SK-N-SH (cell line): ENCODE measurements around the gene CUEDC1. TPM values are rescaled to one million over a fixed set of nuclear protein-coding genes. Genes with fewer than 3 reads are reported as not detected.

Experiments used
- CTCF ChIA-PET: fragments of 300-600, 350-600 bp; formaldehyde crosslinking; extraction: SDS; loops from one replicate; lab custom pipeline; 2021; lab: Yijun Ruan, JAX
- POLR2A ChIA-PET: fragments of 350-600 bp; sonication (Branson Sonifier 250); formaldehyde crosslinking; extraction: SDS; loops from one replicate; lab custom pipeline; 2020; ENCODE audit warnings: antibody characterized with exemption, inconsistent platforms; lab: Yijun Ruan, JAX
- DNase-seq: peaks from one replicate; pipeline ENCODE4 v3.0.0; 2012
- H2AFZ ChIP-seq: fragments of 200-600 bp; sonication (generic); 2 replicates; pipeline ENCODE4 v1.8.1; 2016; ENCODE audit warnings: antibody characterized with exemption, mild to moderate bottlenecking, low read depth
- H3F3A ChIP-seq: fragments of 200-600 bp; sonication (generic); replicated peaks from 2 replicates; pipeline ENCODE3; 2016; ENCODE audit warnings: antibody characterized with exemption, mild to moderate bottlenecking; ENCODE audit not compliant: insufficient read depth
- H3K27ac ChIP-seq, 2 experiments: fragments of 200-500 bp in 1 of 2; fragments of 200-600 bp in 1 of 2; sonication (Bioruptor generic) in 1 of 2; sonication (generic), shearing (Covaris generic) in 1 of 2; 2 replicates each; pipeline versions ENCODE4 v1.5.1 to v1.6.1; 2014 to 2016; ENCODE audit warnings: low read depth in 2 of 2, inconsistent platforms in 1 of 2, low read length in 1 of 2, mild to moderate bottlenecking in 1 of 2, mixed read lengths in 1 of 2
- H3K27me3 ChIP-seq: fragments of 200-600 bp; sonication (generic), shearing (Covaris generic); 2 replicates; pipeline ENCODE4 v1.6.1; 2016; ENCODE audit warnings: mixed run types; ENCODE audit not compliant: insufficient read depth
- H3K36me3 ChIP-seq, 2 experiments: fragments of 200-500 bp in 1 of 2; fragments of 200-600 bp in 1 of 2; sonication (Bioruptor generic) in 1 of 2; sonication (generic) in 1 of 2; replicated peaks in 1 of 2; 2 replicates each; pipeline versions ENCODE3 to v1.5.1; 2014 to 2016; ENCODE audit warnings: low read length in 1 of 2, mild to moderate bottlenecking in 1 of 2; ENCODE audit not compliant: insufficient read depth in 2 of 2, control insufficient read depth in 1 of 2
- H3K4me1 ChIP-seq, 2 experiments: fragments of 200-500 bp in 1 of 2; fragments of 200-600 bp in 1 of 2; sonication (Bioruptor generic) in 1 of 2; sonication (generic), shearing (Covaris generic) in 1 of 2; 2 replicates each; pipeline versions ENCODE4 v1.5.1 to v1.6.1; 2014 to 2016; ENCODE audit warnings: low read depth in 1 of 2, low read length in 1 of 2, mixed run types in 1 of 2; ENCODE audit not compliant: insufficient read depth in 2 of 2, control insufficient read depth in 1 of 2
- H3K4me2 ChIP-seq: fragments of 200-600 bp; sonication (generic), shearing (Covaris generic); 2 replicates; pipeline ENCODE4 v1.6.1; 2017; ENCODE audit warnings: mixed run types
- H3K4me3 ChIP-seq, 2 experiments: fragments of 200-500 bp in 1 of 2; fragments of 200-600 bp in 1 of 2; sonication (Bioruptor generic) in 1 of 2; sonication (generic), shearing (Covaris generic) in 1 of 2; 2 replicates each; pipeline versions ENCODE4 v1.5.1 to v1.8.1; 2014 to 2016; ENCODE audit warnings: low read depth in 2 of 2, inconsistent platforms in 1 of 2, low read length in 1 of 2, mild to moderate bottlenecking in 1 of 2, mixed read lengths in 1 of 2, moderate library complexity in 1 of 2
- H3K79me2 ChIP-seq: fragments of 200-600 bp; sonication (generic); 2 replicates; pipeline ENCODE4 v1.8.1; 2017; ENCODE audit warnings: mild to moderate bottlenecking; ENCODE audit not compliant: insufficient read depth
- H3K9ac ChIP-seq: fragments of 200-600 bp; sonication (generic); 2 replicates; pipeline ENCODE4 v1.6.1; 2017; ENCODE audit warnings: mixed run types
- H3K9me2 ChIP-seq: fragments of 200-600 bp; sonication (generic); 2 replicates; pipeline ENCODE4 v1.6.1; 2017; ENCODE audit warnings: mixed run types
- H3K9me3 ChIP-seq: fragments of 200-600 bp; sonication (generic); 2 replicates; pipeline ENCODE4 v1.6.1; 2017; ENCODE audit warnings: mixed run types, mild to moderate bottlenecking, moderate library complexity
- H4K20me1 ChIP-seq: fragments of 200-600 bp; sonication (generic); 2 replicates; pipeline ENCODE4 v1.6.1; 2017; ENCODE audit warnings: mild to moderate bottlenecking, mixed run types; ENCODE audit not compliant: insufficient read depth
- EZH2phosphoT487 ChIP-seq: fragments of 200-600 bp; sonication (generic); IDR thresholded peaks from 2 replicates; pipeline ENCODE4 v1.6.1; 2017; ENCODE audit warnings: low read depth, mixed run types, mild to moderate bottlenecking, antibody characterized with exemption, moderate library complexity, borderline replicate concordance
- FOXM1 ChIP-seq: IDR thresholded peaks from 2 replicates; pipeline ENCODE4 v1.4.0; 2012; ENCODE audit warnings: low read depth, mild to moderate bottlenecking
- GATA2 ChIP-seq: sonication (generic); formaldehyde crosslinking; IDR thresholded peaks from 2 replicates; pipeline ENCODE4 v1.5.0; 2020; ENCODE audit warnings: mild to moderate bottlenecking, missing genetic modification reagents
- JUND ChIP-seq: IDR thresholded peaks from 2 replicates; pipeline ENCODE4 v1.4.0; 2012
- NRF1 ChIP-seq: IDR thresholded peaks from 2 replicates; pipeline ENCODE4 v1.6.1; 2012; ENCODE audit warnings: low read depth, mild to moderate bottlenecking, low read length
- RCOR1 ChIP-seq: fragments of 150-350 bp; IDR thresholded peaks from 2 replicates; pipeline ENCODE4 v1.6.1; 2017; ENCODE audit warnings: antibody characterized with exemption, low read length
- RFX5 ChIP-seq: IDR thresholded peaks from 2 replicates; pipeline ENCODE4 v1.6.1; 2012; ENCODE audit warnings: mild to moderate bottlenecking, improper control_type of control experiment, low read length
- SMC3 ChIP-seq: IDR thresholded peaks from 2 replicates; pipeline ENCODE4 v1.6.1; 2012; ENCODE audit warnings: low read depth, low read length, improper control_type of control experiment
- YY1 ChIP-seq: IDR thresholded peaks from 2 replicates; pipeline ENCODE4 v1.4.0; 2012; ENCODE audit warnings: low read depth, mild to moderate bottlenecking
- WGBS: methylation state at CpG from one replicate; pipeline ENCODE4 v1.1.6; 2017; ENCODE audit warnings: low lambda C conversion rate; 5-methylcytosine and 5-hydroxymethylcytosine counted together
- polyA plus RNA-seq, 3 experiments: library from polyadenylated mRNA; depleted of rRNA; stranded (reverse); fragments of >200 nt; gene quantifications; 2 replicates each; pipeline ENCODE4 v1.2.3, GENCODE V29; 2012
- TF ChIP-seq, protein P1 (sequence below): IDR thresholded peaks from 2 replicates; pipeline ENCODE4 v1.4.0; 2012; ENCODE audit warnings: low read depth, borderline replicate concordance
- TF ChIP-seq, protein P2 (sequence below): fragments of 200-600 bp; sonication (generic); IDR thresholded peaks from 2 replicates; pipeline ENCODE4 v1.6.1; 2017; ENCODE audit warnings: antibody characterized with exemption, mild to moderate bottlenecking, moderate library complexity
- TF ChIP-seq, protein P3 (sequence below): IDR thresholded peaks from 2 replicates; pipeline ENCODE4 v1.4.0; 2012; ENCODE audit warnings: low read depth, borderline replicate concordance
- TF ChIP-seq, protein P4 (sequence below): fragments of 150-350 bp; IDR thresholded peaks from 2 replicates; pipeline ENCODE4 v1.6.1; 2016; ENCODE audit warnings: mild to moderate bottlenecking, low read depth, low read length
- TF ChIP-seq, protein P5 (sequence below): IDR thresholded peaks from 2 replicates; pipeline ENCODE4 v1.6.1; 2012; ENCODE audit warnings: mild to moderate bottlenecking, low read depth, low read length, moderate library complexity
- TF ChIP-seq, protein P6 (sequence below): fragments of 150-350 bp; IDR thresholded peaks from 2 replicates; pipeline ENCODE4 v1.6.1; 2017; ENCODE audit warnings: antibody characterized with exemption, low read length, low read depth, borderline replicate concordance

CUEDC1 gene
- polyA plus RNA-seq, 1 of the 3 experiments (the other 2 are of a cell fraction) = 58.9 TPM

DNA sequence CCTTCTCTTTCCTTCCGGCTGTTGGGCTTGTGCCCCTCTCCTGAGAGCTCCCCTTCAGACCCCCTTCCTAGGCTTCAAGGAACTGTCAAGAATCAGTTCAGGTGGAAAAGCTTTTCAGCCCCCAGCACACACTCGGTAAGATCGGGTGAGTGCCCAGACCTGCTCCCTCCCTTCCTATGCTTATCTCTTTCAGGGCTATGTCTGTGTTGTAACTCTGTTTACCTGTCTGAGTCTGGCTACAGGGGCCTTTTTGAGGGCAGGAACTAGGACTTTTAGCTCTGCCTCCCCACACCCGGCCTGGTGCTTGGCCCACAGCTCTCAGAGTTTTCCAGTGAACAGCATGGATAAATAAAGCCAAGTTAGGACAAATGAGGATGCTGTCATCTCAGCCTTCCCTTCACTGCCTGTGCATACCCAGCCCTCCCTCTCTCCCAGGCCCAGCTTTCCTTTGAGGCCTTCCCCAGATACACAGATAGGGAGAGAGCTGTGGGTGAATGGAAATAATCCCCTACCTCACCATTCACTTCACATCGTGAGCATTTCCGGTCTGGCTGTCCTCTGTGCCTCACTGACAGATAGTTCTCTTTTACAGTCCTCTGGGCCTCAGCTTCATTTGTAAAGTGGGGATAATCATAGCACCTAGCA lies 99.7 kb downstream of the CUEDC1 start:
- Histone ChIP-seq H3F3A (peaks cover 21% of the 10 kb centered on the region), H3K9ac (no peak overlapping the region), H3K36me3 (no peaks in the 10 kb centered on the region), H2AFZ (no peak overlapping the region), H3K9me2 (no peaks in the 10 kb centered on the region), H3K27me3 (no peaks in the 10 kb centered on the region), H3K27ac (no peak overlapping the region), H4K20me1 (no peaks in the 10 kb centered on the region), H3K79me2 (peaks cover 7% of the 10 kb centered on the region; the same call in 1 of the 2 replicates), H3K9me3 (no peaks in the 10 kb centered on the region), H3K4me3 (no peak overlapping the region), H3K4me2 (no peak overlapping the region), H3K4me1 (peaks cover 4 to 20% of the 10 kb centered on the region in 2 experiments)
- POLR2A ChIA-PET = interaction anchor here (0.7 kb wide), 1 partner anchor 142 kb away, joined by 4 read pairs; no protein-coding TSS in a partner anchor
- CTCF ChIA-PET = interaction anchor here (0.9 to 25.6 kb wide), 8 partner anchors 15 to 733 kb away, joined by 3 to 1002 read pairs (median 61); partner anchors contain the start of genes SRSF1 and VEZF1
- 93% methylated on average over 6 of the region's 6 CpGs for WGBS
- DNase-seq = no peak
- TF ChIP-seq GATA2 (CRISPR knock-in tag) (no peak), NRF1 (no peak), YY1 (no peak), SMC3 (no peak), JUND (no peak), RCOR1 (no peak), RFX5 (no peak), EZH2phosphoT487 (no peak), FOXM1 (no peak)
- TF ChIP-seq, protein P1, sequence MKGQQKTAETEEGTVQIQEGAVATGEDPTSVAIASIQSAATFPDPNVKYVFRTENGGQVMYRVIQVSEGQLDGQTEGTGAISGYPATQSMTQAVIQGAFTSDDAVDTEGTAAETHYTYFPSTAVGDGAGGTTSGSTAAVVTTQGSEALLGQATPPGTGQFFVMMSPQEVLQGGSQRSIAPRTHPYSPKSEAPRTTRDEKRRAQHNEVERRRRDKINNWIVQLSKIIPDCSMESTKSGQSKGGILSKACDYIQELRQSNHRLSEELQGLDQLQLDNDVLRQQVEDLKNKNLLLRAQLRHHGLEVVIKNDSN = no peak
- TF ChIP-seq, protein P2, sequence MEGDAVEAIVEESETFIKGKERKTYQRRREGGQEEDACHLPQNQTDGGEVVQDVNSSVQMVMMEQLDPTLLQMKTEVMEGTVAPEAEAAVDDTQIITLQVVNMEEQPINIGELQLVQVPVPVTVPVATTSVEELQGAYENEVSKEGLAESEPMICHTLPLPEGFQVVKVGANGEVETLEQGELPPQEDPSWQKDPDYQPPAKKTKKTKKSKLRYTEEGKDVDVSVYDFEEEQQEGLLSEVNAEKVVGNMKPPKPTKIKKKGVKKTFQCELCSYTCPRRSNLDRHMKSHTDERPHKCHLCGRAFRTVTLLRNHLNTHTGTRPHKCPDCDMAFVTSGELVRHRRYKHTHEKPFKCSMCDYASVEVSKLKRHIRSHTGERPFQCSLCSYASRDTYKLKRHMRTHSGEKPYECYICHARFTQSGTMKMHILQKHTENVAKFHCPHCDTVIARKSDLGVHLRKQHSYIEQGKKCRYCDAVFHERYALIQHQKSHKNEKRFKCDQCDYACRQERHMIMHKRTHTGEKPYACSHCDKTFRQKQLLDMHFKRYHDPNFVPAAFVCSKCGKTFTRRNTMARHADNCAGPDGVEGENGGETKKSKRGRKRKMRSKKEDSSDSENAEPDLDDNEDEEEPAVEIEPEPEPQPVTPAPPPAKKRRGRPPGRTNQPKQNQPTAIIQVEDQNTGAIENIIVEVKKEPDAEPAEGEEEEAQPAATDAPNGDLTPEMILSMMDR = no peak
- TF ChIP-seq, protein P3, sequence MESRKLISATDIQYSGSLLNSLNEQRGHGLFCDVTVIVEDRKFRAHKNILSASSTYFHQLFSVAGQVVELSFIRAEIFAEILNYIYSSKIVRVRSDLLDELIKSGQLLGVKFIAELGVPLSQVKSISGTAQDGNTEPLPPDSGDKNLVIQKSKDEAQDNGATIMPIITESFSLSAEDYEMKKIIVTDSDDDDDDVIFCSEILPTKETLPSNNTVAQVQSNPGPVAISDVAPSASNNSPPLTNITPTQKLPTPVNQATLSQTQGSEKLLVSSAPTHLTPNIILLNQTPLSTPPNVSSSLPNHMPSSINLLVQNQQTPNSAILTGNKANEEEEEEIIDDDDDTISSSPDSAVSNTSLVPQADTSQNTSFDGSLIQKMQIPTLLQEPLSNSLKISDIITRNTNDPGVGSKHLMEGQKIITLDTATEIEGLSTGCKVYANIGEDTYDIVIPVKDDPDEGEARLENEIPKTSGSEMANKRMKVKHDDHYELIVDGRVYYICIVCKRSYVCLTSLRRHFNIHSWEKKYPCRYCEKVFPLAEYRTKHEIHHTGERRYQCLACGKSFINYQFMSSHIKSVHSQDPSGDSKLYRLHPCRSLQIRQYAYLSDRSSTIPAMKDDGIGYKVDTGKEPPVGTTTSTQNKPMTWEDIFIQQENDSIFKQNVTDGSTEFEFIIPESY = no peak
- TF ChIP-seq, protein P4, sequence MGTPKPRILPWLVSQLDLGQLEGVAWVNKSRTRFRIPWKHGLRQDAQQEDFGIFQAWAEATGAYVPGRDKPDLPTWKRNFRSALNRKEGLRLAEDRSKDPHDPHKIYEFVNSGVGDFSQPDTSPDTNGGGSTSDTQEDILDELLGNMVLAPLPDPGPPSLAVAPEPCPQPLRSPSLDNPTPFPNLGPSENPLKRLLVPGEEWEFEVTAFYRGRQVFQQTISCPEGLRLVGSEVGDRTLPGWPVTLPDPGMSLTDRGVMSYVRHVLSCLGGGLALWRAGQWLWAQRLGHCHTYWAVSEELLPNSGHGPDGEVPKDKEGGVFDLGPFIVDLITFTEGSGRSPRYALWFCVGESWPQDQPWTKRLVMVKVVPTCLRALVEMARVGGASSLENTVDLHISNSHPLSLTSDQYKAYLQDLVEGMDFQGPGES = no peak
- TF ChIP-seq, protein P5, sequence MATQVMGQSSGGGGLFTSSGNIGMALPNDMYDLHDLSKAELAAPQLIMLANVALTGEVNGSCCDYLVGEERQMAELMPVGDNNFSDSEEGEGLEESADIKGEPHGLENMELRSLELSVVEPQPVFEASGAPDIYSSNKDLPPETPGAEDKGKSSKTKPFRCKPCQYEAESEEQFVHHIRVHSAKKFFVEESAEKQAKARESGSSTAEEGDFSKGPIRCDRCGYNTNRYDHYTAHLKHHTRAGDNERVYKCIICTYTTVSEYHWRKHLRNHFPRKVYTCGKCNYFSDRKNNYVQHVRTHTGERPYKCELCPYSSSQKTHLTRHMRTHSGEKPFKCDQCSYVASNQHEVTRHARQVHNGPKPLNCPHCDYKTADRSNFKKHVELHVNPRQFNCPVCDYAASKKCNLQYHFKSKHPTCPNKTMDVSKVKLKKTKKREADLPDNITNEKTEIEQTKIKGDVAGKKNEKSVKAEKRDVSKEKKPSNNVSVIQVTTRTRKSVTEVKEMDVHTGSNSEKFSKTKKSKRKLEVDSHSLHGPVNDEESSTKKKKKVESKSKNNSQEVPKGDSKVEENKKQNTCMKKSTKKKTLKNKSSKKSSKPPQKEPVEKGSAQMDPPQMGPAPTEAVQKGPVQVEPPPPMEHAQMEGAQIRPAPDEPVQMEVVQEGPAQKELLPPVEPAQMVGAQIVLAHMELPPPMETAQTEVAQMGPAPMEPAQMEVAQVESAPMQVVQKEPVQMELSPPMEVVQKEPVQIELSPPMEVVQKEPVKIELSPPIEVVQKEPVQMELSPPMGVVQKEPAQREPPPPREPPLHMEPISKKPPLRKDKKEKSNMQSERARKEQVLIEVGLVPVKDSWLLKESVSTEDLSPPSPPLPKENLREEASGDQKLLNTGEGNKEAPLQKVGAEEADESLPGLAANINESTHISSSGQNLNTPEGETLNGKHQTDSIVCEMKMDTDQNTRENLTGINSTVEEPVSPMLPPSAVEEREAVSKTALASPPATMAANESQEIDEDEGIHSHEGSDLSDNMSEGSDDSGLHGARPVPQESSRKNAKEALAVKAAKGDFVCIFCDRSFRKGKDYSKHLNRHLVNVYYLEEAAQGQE = no peak
- TF ChIP-seq, protein P6, sequence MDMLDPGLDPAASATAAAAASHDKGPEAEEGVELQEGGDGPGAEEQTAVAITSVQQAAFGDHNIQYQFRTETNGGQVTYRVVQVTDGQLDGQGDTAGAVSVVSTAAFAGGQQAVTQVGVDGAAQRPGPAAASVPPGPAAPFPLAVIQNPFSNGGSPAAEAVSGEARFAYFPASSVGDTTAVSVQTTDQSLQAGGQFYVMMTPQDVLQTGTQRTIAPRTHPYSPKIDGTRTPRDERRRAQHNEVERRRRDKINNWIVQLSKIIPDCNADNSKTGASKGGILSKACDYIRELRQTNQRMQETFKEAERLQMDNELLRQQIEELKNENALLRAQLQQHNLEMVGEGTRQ = no peak
